Ovary (tissue), 9 donors: Measurements from ENCODE around the gene ARRDC4. TPM values are rescaled to one million over a fixed set of nuclear protein-coding genes. Genes with fewer than 3 reads are reported as not detected.

ENCODE experiments used
- DNase-seq, 5 donors: peaks; one replicate each; pipeline ENCODE4 v3.0.0-alpha.2; 2019 to 2020
- H3K27ac ChIP-seq, 2 donors: fragments of 200-600 bp; one replicate each; pipeline versions ENCODE4 v1.5.1 to v1.8.0; 2019 to 2022
- H3K27me3 ChIP-seq: fragments of 200-600 bp; one replicate; pipeline ENCODE4 v1.8.0; 2022
- H3K36me3 ChIP-seq: fragments of 200-600 bp; sonication (generic); one replicate; pipeline ENCODE4 v1.5.1; 2019
- H3K4me1 ChIP-seq: one replicate; pipeline ENCODE4 v1.8.1; 2013; ENCODE audit warnings: mild to moderate bottlenecking, moderate library complexity; ENCODE audit not compliant: insufficient read depth
- H3K4me3 ChIP-seq: fragments of 200-600 bp; sonication (generic); one replicate; pipeline ENCODE4 v1.5.1; 2017
- H3K9me3 ChIP-seq, 2 donors: fragments of 200-600 bp in 1 of 2; sonication (generic) in 1 of 2; one replicate each; pipeline versions ENCODE4 v1.5.1 to v1.8.1; 2013 to 2019; ENCODE audit warnings: mild to moderate bottlenecking in 1 of 2, moderate library complexity in 1 of 2
- CTCF ChIP-seq, 3 donors: fragments of 450-650 bp in 2 of 3; fragments of 200-600 bp in 1 of 3; IDR thresholded peaks; one replicate each; pipeline versions ENCODE4 v1.5.1 to v1.8.0; 2016 to 2022; ENCODE audit warnings: antibody characterized with exemption in 3 of 3, mild to moderate bottlenecking in 1 of 3
- EP300 ChIP-seq: sonication (generic); formaldehyde crosslinking; IDR thresholded peaks from one replicate; pipeline ENCODE4 v1.6.1; 2017; ENCODE audit warnings: antibody characterized with exemption
- POLR2A ChIP-seq: fragments of 450-650 bp; IDR thresholded peaks from one replicate; pipeline ENCODE4 v1.6.1; 2017; ENCODE audit warnings: antibody characterized with exemption, mild to moderate bottlenecking, moderate library complexity
- WGBS, 3 donors: extraction: QIAGEN DNeasy Blood & Tissue Kit in 1 of 3; methylation state at CpG; one replicate each; pipeline versions ENCODE4 v1.1.5 to v1.1.7; 2013 to 2017; 5-methylcytosine and 5-hydroxymethylcytosine counted together
- intact Hi-C, 4 donors: fragments of 100-400 bp; cut with DNase I; formaldehyde crosslinking; loops; one replicate each; pipeline versions ENCODE4 v1.11.0 to v1.15.1; 2022 to 2023
- polyA plus RNA-seq, 2 donors: library from polyadenylated mRNA; stranded (reverse); fragments of 200-250 nt in 1 of 2; fragments of 350-450 nt in 1 of 2; fragmentation: Illumina TruSeq in 1 of 2; extraction: RNeasy Lipid Tissue Mini Kit (QIAGEN cat#74804) in 1 of 2; gene quantifications; one replicate each; pipeline ENCODE4 v1.2.3, GENCODE V29; 2013 to 2014
- total RNA-seq, 7 donors: library from RNA; depleted of rRNA in 2 of 7; stranded (reverse); fragments of >200 nt in 2 of 7; fragmentation: NEBNext Ultra II Directional in 3 of 7; extraction: Animal tissue kit (Norgen Biotek cat#: 25700) in 3 of 7; gene quantifications; one replicate each; pipeline versions ENCODE4 v1.1.0 to v1.2.4, GENCODE V29; 2016 to 2023
- donor health status: DM: no; HTN: no; CAD: no; lungs with moderate emphysema.
- donor health status: DM: no; HTN: no; CAD: no.
- donor health status: Bipolar disorder and iron deficiency.
- donor health status: DM: yes; HTN: yes; CAD: no.
- donor health status: DM: no; HTN: no; CAD: no.
- donor health status: DM: yes; HTN: yes; CAD: no.

The ARRDC4 gene
- total and polyA plus RNA-seq, 9 donors = 5.8 to 35.2 (median 18.6) TPM

DNA sequence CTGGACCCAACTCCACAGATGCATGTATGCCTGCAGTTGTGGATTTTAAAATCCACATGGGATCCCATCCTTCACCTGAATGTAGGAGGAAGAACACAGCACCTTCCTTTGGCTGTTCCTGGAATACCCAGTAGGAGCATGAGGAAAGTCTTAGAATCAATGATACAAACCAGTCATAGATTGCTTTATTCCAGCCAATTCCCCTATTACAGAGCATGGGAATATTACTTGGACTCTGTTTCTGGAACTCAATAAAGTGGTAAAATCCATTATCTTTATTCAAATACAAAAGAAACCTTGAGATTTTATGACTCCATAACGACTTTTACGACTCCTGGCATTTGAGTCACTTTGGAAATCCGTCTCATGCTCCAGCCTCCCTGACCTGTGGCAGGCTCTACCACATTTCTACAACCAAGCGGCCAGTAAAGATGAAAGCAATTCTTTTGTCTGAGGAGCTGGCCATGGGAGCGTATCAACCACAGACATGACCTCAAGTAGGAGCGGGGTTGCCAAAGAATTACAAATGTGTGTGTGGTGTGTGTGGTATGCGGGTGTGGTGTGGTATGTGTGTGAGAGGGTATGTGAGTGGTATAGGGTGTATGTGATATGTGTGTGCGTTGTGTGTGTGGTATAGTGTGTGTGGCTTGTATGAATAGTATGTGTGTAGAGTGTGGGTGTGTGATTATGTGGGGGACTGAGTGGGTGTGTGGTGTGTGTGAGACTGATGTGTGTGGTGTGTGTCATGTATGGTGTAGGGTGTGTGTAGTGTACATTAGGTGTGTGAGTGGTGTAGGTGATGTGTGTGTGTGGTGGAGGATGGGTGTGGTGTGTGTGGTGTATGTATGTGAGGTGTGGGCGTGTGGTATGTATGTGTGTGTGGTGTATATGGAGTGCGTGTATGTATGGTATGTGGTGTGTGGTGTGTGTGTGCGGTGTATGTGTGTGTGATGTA is 40.0 kb downstream of the ARRDC4 start:
- no peaks in the 10 kb centered on the region for H3K9me3 ChIP-seq
- H3K27ac ChIP-seq = no peak overlapping the region
- TF ChIP-seq POLR2A = no peak
- no peak for TF ChIP-seq EP300
- no peak for TF ChIP-seq CTCF (IDR thresholded peaks at IDR 0.05)
- H3K4me3 ChIP-seq = no peak overlapping the region
- WGBS, 3 donors = 68 to 75% (median 73%) methylated on average over 11 of the region's 11 CpGs
- H3K27me3 ChIP-seq = no peaks in the 10 kb centered on the region
- intact Hi-C loops = no loop called here
- DNase-seq = no peak
- no peaks in the 10 kb centered on the region for H3K36me3 ChIP-seq
- H3K4me1 ChIP-seq = no peaks in the 10 kb centered on the region

DNA sequence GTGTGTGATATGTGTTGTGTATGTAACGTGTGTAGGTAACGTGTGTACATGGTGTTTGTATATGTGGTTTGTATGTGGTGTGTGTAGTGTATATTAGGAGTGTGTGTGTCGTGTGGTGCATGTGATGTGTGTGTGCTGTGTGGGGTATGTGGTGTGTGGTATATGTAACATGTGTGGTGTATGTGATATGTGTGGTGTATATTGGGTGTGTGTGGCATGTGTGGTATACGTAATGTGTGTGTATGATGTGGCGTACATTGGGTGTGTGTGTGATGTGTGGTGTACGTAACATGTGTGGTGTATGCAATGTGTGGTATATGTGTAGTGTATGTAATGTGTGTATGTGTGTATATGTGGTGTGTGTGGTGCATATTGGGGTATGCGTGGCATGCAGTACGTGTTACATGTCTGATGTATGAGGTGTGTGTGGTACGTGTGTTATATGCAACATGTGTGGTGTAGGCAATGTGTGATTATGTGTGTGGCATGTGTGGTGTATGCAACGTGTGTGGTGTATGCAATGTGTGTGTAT is 41.2 kb downstream of the ARRDC4 start:
- no peaks in the 10 kb centered on the region for H3K36me3 ChIP-seq
- no peak overlapping the region for H3K27ac ChIP-seq
- H3K4me1 ChIP-seq = no peaks in the 10 kb centered on the region
- H3K27me3 ChIP-seq = no peaks in the 10 kb centered on the region
- WGBS, 3 donors = 94 to 97% (median 94%) methylated on average over 10 of the region's 10 CpGs
- no peak overlapping the region for H3K4me3 ChIP-seq
- no peaks in the 10 kb centered on the region for H3K9me3 ChIP-seq
- TF ChIP-seq CTCF (IDR thresholded peaks at IDR 0.05) (no peak), EP300 (no peak), POLR2A (no peak)
- intact Hi-C loops = no loop called here
- no peak for DNase-seq

DNA sequence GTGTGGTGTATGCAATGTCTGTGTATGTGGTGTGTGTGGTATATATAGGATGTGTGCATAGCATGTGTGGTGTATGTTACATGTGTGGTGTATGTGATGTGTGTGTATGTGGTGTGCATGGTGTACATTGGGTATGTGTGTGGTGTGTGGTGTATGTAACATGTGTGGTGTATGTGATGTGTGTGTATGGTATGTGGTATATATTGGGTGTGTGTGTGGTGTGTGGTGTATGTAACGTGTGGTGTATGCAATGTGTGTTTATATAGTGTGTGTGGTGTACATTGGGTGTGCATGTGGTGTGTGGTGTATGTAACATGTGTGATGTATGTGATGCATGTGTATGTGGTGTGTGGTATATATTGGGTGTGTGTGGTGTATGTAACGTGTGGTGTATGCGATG is 41.9 kb downstream of the ARRDC4 start:
- no peak overlapping the region for H3K27ac ChIP-seq
- TF ChIP-seq EP300 = no peak
- TF ChIP-seq POLR2A = no peak
- TF ChIP-seq CTCF (IDR thresholded peaks at IDR 0.05) = no peak
- DNase-seq = no peak
- no peak overlapping the region for H3K4me3 ChIP-seq
- no peaks in the 10 kb centered on the region for H3K4me1 ChIP-seq
- no peaks in the 10 kb centered on the region for H3K36me3 ChIP-seq
- whole genome bisulfite sequencing, 3 donors = 89 to 94% (median 93%) methylated on average over 3 of the region's 3 CpGs
- intact Hi-C loops = no loop called here
- no peaks in the 10 kb centered on the region for H3K9me3 ChIP-seq
- no peaks in the 10 kb centered on the region for H3K27me3 ChIP-seq

DNA sequence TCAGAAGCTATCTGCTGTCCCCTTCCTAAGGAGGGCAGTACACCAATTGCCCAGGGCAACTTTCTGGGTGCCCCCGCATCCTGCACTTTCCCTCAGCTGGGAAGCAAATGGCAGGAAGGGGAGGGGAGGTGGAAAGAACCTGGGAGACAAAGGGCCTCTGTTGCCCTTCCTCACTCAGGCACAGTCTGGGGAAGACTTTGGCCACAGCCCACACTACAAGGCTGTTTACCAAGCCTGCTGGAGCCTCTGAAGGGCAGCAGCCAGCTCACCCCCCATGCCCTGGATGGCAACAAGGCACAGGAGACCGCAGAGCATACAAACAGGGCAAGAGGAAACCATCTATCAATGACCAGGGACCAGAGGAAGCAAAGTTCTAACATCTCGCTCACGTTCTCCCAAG is 42.4 kb downstream of the ARRDC4 start:
- no peak overlapping the region for H3K27ac ChIP-seq
- DNase-seq = no peak
- no peaks in the 10 kb centered on the region for H3K9me3 ChIP-seq
- TF ChIP-seq CTCF (IDR thresholded peaks at IDR 0.05) (no peak), EP300 (no peak), POLR2A (no peak)
- H3K36me3 ChIP-seq = no peaks in the 10 kb centered on the region
- intact Hi-C loops = no loop called here
- WGBS, 3 donors = 74 to 89% (median 89%) methylated on average over 4 of the region's 4 CpGs
- no peaks in the 10 kb centered on the region for H3K27me3 ChIP-seq
- no peaks in the 10 kb centered on the region for H3K4me1 ChIP-seq
- H3K4me3 ChIP-seq = no peak overlapping the region
